Activated CD4-positive, alpha-beta T cell treated with anti-CD3 and anti-CD28 coated beads, Interleukin-2, amount 50 U/mL, for 24 hours (primary cell): ENCODE measurements around the gene ASCC1.
"Not testable (repeated sequence)": the region's sequence is repeated elsewhere in the genome, so short reads cannot be mapped to it uniquely, and the experiment has no call there.

Experiments used
- DNase-seq, 2 donors: peaks; one replicate each; pipeline ENCODE4 v3.0.0-alpha.2; 2020; ENCODE audit warnings: low read depth in 1 of 2, low spot score in 1 of 2

Gene ASCC1

GRCh38 chr10:72127571-72127970 is 88.5 kb downstream of the ASCC1 start:
- DNase-seq: no peak

- no peak for DNase-seq
These were observed 89.2 kb downstream of the ASCC1 start for GRCh38 chr10:72126872-72127232.

GRCh38 chr10:72126184-72126871 is 89.7 kb downstream of the ASCC1 start:
- no peak for DNase-seq

- DNase-seq: no peak
These were observed 91.1 kb downstream of the ASCC1 start for GRCh38 chr10:72124989-72125388.

- DNase-seq: no peak
These were observed 91.7 kb downstream of the ASCC1 start for GRCh38 chr10:72124381-72124780.

GRCh38 chr10:72123616-72124015 is 92.5 kb downstream of the ASCC1 start:
- DNase-seq: no peak

- DNase-seq: no peak
These were observed 93.9 kb downstream of the ASCC1 start for GRCh38 chr10:72122221-72122620.

GRCh38 chr10:72121389-72121788 is 94.7 kb downstream of the ASCC1 start:
- DNase-seq: no peak

GRCh38 chr10:72116372-72116771 is 99.7 kb downstream of the ASCC1 start:
- no peak for DNase-seq

- DNase-seq: no peak
These were observed 101.2 kb downstream of the ASCC1 start for GRCh38 chr10:72114706-72115450.

- DNase-seq: no peak
These were observed 105.2 kb downstream of the ASCC1 start for GRCh38 chr10:72110673-72111401.

- DNase-seq: no peak
These were observed 106.4 kb downstream of the ASCC1 start for GRCh38 chr10:72109636-72110157.

- no peak for DNase-seq
These were observed 107.0 kb downstream of the ASCC1 start for GRCh38 chr10:72108830-72109635.

- not testable (repeated sequence) for DNase-seq
These were observed 108.1 kb downstream of the ASCC1 start for GRCh38 chr10:72108004-72108370.

GRCh38 chr10:72107325-72108003 is 108.6 kb downstream of the ASCC1 start:
- DNase-seq: no peak

GRCh38 chr10:72106896-72107295 is 109.2 kb downstream of the ASCC1 start:
- DNase-seq: no peak

GRCh38 chr10:72106154-72106849 is 109.8 kb downstream of the ASCC1 start:
- no peak for DNase-seq

- DNase-seq: no peak
These were observed 110.4 kb downstream of the ASCC1 start for GRCh38 chr10:72105710-72106109.

GRCh38 chr10:72105098-72105475 is 111.0 kb downstream of the ASCC1 start:
- DNase-seq: no peak
